Measurements from ENCODE around the gene RPS6KA2.
"Not testable (repeated sequence)": the region's sequence is repeated elsewhere in the genome, so short reads cannot be mapped to it uniquely, and the experiment has no call there.

The RPS6KA2 gene

DNA sequence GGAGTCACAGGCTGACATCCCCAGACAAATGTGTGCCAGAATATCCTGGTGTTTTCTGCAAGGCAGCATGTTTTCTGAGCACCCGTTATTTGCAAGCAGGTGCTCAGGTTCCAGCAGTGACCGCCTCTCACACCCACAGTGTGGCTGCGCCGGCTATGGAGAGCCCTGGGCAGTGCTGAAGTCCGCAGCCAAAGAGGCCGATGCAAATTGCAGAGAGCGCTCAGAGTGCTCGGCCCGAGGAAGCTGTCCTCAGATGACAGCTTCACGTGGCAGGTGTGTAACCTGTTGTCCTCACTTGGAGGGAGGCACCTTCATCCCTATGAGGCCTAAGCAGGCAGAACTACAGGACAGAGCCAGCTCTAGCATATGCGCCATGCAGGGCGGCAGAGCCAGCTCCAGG, 220.9 kb downstream of the RPS6KA2 start:
- Histone ChIP-seq H3K4me1 (ENCODE audit: control insufficient read depth, insufficient read depth, low read length) (peaks cover 12% of the 10 kb centered on the region), H3K9me3 (ENCODE audit: control insufficient read depth, insufficient read depth, low read depth, low read length) (no peaks in the 10 kb centered on the region), H3K9ac (ENCODE audit: low read length) (no peak overlapping the region), H3K27ac (ENCODE audit: low read depth, low read length) (no peak overlapping the region), H3K36me3 (ENCODE audit: control insufficient read depth, insufficient read depth, low read length) (no peaks in the 10 kb centered on the region), H3K4me3 (ENCODE audit: low read depth, low read length) (no peak overlapping the region), H3K27me3 (ENCODE audit: control insufficient read depth, insufficient read depth, low read length) (no peaks in the 10 kb centered on the region)

DNA sequence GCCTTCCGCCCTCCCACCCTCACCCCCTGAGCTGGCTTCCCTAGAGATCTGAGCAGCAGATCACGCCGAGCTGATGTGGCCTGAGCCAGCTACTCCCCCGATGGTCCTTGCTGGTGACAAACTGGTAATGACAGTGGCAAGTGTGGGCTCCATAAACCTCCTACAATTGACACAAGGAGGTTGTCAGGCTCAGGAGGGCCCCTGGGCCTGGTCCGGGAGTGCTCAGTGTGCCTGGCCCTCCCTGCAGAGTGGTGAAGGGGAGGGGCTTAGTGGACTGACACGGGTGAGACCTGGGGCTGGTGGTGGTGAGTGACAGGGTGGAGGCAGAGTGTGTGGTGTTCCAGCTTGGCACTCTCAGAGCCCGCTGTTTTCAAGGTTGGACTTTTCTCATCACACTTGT, 221.7 kb downstream of the RPS6KA2 start:
- Histone ChIP-seq H3K27ac (ENCODE audit: low read depth, low read length) (no peak overlapping the region), H3K36me3 (ENCODE audit: control insufficient read depth, insufficient read depth, low read length) (no peaks in the 10 kb centered on the region), H3K4me3 (ENCODE audit: low read depth, low read length) (no peak overlapping the region), H3K27me3 (ENCODE audit: control insufficient read depth, insufficient read depth, low read length) (no peaks in the 10 kb centered on the region), H3K9ac (ENCODE audit: low read length) (no peak overlapping the region), H3K9me3 (ENCODE audit: control insufficient read depth, insufficient read depth, low read depth, low read length) (no peaks in the 10 kb centered on the region), H3K4me1 (ENCODE audit: control insufficient read depth, insufficient read depth, low read length) (peaks cover 11% of the 10 kb centered on the region)

DNA sequence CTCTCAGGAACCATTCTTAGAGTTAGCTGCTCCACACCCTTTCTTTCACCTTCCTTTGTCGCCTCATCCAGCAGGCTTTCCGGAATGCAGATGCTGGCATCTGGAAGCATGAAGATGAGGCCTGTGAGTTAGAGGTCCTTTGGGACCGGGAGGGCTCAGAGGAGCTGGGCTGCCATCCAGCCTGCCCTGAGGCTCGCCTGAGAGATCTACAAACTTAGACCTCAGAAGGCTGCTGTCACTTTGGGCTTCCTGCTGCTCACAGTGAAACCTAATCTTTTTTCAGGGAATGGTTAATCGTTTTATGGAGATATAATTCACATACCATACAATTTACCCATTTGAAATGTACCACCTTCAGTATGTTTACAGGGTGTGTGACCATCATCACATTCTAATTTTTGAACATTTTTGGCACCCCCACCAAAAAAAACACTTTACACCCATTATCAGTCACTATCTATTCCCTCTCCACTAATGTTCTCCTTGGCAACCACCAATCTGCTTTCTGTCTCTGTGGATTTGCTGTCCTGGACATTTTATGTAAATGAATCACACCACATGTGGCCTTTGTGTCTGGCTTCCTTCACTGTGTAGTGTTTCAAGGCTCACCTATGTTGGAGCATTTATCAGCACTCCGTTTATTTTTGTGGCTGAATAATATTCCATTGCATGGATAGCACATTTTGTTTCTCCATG, 224.3 kb downstream of the RPS6KA2 start:
- Histone ChIP-seq H3K27me3 (ENCODE audit: control insufficient read depth, insufficient read depth, low read length) (no peaks in the 10 kb centered on the region), H3K4me1 (ENCODE audit: control insufficient read depth, insufficient read depth, low read length) (peaks cover 7% of the 10 kb centered on the region), H3K36me3 (ENCODE audit: control insufficient read depth, insufficient read depth, low read length) (no peaks in the 10 kb centered on the region), H3K9ac (ENCODE audit: low read length) (no peak overlapping the region), H3K4me3 (ENCODE audit: low read depth, low read length) (no peak overlapping the region), H3K9me3 (ENCODE audit: control insufficient read depth, insufficient read depth, low read depth, low read length) (peaks cover 3% of the 10 kb centered on the region), H3K27ac (ENCODE audit: low read depth, low read length) (no peak overlapping the region)

DNA sequence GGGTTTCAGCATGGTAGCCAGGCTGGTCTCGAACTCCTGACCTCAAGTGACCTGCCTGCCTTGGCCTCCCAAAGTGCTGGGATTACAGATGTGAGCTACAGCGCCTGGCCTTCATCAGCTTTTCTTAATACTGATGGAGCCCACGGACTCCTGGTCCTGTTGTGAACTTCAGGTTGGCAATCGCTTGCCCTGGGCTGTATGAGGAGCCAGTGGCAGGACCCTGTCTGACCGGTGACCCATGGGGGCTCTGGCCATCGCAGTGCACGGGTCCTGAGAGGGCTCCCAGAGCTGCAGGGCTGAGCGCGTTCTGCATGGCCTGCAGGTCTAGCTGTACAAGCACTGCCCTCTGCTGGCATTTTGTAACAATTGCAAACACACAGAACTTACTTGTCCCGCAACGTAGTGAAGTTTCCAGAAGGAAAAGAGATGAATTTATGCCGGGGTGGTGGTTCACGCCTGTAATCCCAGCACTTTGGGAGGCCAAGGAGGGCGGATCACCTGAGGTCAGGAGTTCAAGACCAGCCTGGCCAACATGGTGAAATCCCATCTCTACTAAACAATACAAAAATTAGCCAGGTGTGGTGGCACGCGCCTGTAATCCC, 226.3 kb downstream of the RPS6KA2 start:
- H3K4me3 ChIP-seq (ENCODE audit: low read depth, low read length); H3K27me3 ChIP-seq (ENCODE audit: control insufficient read depth, insufficient read depth, low read length); H3K4me1 ChIP-seq (ENCODE audit: control insufficient read depth, insufficient read depth, low read length); H3K9ac ChIP-seq (ENCODE audit: low read length); H3K36me3 ChIP-seq (ENCODE audit: control insufficient read depth, insufficient read depth, low read length); H3K27ac ChIP-seq (ENCODE audit: low read depth, low read length): not testable (repeated sequence)
- H3K9me3 ChIP-seq (ENCODE audit: control insufficient read depth, insufficient read depth, low read depth, low read length) = peaks cover 11% of the 10 kb centered on the region

DNA sequence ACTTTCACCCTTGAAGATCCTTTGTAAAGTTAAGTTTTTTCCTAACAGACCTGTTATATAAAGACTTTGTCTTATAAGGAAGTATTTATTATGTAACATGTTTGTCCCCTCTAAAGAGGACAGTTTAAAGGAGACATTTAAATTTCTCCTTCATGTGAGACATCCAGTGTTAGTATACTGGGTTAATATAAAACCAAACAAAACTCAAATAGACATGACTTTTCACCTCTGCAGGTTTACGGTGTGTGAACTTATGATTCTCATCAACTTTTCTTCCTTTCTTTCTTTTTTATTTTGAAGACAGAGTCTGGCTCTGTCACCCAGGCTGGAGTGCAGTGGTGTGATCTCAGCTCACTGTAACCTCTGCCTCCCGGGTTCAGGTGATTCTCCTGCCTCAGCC, 226.9 kb downstream of the RPS6KA2 start:
- Histone ChIP-seq H3K9ac (ENCODE audit: low read length) (no peak overlapping the region), H3K36me3 (ENCODE audit: control insufficient read depth, insufficient read depth, low read length) (no peaks in the 10 kb centered on the region), H3K4me1 (ENCODE audit: control insufficient read depth, insufficient read depth, low read length) (peaks cover 7% of the 10 kb centered on the region), H3K9me3 (ENCODE audit: control insufficient read depth, insufficient read depth, low read depth, low read length) (peaks cover 11% of the 10 kb centered on the region), H3K27me3 (ENCODE audit: control insufficient read depth, insufficient read depth, low read length) (no peaks in the 10 kb centered on the region), H3K27ac (ENCODE audit: low read depth, low read length) (no peak overlapping the region), H3K4me3 (ENCODE audit: low read depth, low read length) (no peak overlapping the region)

DNA sequence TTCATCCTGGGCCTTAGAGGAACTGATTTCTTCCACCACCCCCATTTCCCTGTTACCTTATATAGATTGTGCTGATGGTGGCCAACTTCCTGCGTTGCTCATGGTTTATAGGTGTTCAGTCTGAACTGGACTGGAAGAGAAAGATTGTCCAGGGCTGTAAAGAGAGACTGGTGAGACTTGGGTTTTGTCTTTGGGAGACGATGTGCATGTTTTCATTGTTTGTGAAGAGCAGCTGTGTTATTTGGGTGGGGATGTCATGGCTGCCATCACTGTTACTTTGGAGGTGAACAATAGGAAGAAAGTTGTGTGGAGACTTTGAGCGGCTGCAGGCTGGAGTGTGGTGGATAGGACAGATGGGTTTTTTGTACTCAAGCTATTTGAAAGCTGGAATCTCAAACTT, 228.7 kb downstream of the RPS6KA2 start:
- Histone ChIP-seq H3K9me3 (ENCODE audit: control insufficient read depth, insufficient read depth, low read depth, low read length) (peaks cover 11% of the 10 kb centered on the region), H3K4me3 (ENCODE audit: low read depth, low read length) (no peak overlapping the region), H3K27ac (ENCODE audit: low read depth, low read length) (no peak overlapping the region), H3K9ac (ENCODE audit: low read length) (no peak overlapping the region), H3K27me3 (ENCODE audit: control insufficient read depth, insufficient read depth, low read length) (peaks cover 7% of the 10 kb centered on the region; the same call in 1 of the 2 replicates), H3K36me3 (ENCODE audit: control insufficient read depth, insufficient read depth, low read length) (no peaks in the 10 kb centered on the region), H3K4me1 (ENCODE audit: control insufficient read depth, insufficient read depth, low read length) (peaks cover 7% of the 10 kb centered on the region)

DNA sequence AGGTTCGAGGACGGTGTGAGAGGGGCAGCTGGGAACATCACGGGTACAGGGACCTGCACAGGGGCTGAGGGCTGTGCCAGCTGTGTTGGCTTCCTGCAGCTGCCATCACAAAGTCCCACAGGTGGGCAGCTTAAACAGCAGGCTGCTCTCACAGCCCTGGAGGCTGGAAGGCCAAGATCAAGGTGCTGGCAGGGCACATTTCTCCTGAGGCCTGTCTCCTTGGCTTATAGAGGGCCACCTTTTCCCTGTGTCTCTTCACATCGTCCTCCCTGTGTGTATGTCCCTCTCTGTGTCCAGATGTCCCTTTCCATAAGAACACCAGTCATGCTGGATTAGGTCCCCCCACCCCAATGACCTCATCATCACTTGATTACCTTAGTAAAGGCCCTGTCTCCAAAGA, 229.2 kb downstream of the RPS6KA2 start:
- no peaks in the 10 kb centered on the region for H3K36me3 ChIP-seq (ENCODE audit: control insufficient read depth, insufficient read depth, low read length)
- no peak overlapping the region for H3K4me3 ChIP-seq (ENCODE audit: low read depth, low read length)
- no peak overlapping the region for H3K27ac ChIP-seq (ENCODE audit: low read depth, low read length)
- H3K9me3 ChIP-seq (ENCODE audit: control insufficient read depth, insufficient read depth, low read depth, low read length) = peaks cover 11% of the 10 kb centered on the region
- H3K9ac ChIP-seq (ENCODE audit: low read length) = no peak overlapping the region
- peaks cover 7% of the 10 kb centered on the region for H3K4me1 ChIP-seq (ENCODE audit: control insufficient read depth, insufficient read depth, low read length)
- peaks cover 7% of the 10 kb centered on the region; the same call in 1 of the 2 replicates for H3K27me3 ChIP-seq (ENCODE audit: control insufficient read depth, insufficient read depth, low read length)

DNA sequence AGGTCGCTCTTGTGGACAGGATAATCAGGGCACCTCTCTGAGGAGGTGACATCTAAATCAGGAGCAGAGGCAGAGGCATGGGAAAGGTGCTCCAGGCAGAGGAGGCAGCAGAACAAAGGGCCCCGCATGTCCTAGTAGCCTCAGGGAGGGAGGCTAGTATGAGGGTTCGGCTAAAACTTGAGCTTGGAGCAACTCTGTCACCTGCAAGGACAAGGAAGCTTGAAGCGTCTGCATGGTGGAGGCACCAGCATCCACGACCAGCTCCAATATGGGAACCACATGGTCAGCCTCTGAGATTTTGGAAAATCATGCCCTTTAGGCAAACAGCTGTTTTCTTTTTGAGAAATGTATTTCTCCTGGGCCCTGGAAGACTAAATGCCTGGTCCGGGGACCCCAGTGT, 231.3 kb downstream of the RPS6KA2 start:
- Histone ChIP-seq H3K27ac (ENCODE audit: low read depth, low read length) (no peak overlapping the region), H3K9me3 (ENCODE audit: control insufficient read depth, insufficient read depth, low read depth, low read length) (peaks cover 11% of the 10 kb centered on the region), H3K9ac (ENCODE audit: low read length) (no peak overlapping the region), H3K4me1 (ENCODE audit: control insufficient read depth, insufficient read depth, low read length) (peaks cover 9% of the 10 kb centered on the region), H3K4me3 (ENCODE audit: low read depth, low read length) (no peak overlapping the region), H3K27me3 (ENCODE audit: control insufficient read depth, insufficient read depth, low read length) (peaks cover 7% of the 10 kb centered on the region; the same call in 1 of the 2 replicates), H3K36me3 (ENCODE audit: control insufficient read depth, insufficient read depth, low read length) (no peaks in the 10 kb centered on the region)

DNA sequence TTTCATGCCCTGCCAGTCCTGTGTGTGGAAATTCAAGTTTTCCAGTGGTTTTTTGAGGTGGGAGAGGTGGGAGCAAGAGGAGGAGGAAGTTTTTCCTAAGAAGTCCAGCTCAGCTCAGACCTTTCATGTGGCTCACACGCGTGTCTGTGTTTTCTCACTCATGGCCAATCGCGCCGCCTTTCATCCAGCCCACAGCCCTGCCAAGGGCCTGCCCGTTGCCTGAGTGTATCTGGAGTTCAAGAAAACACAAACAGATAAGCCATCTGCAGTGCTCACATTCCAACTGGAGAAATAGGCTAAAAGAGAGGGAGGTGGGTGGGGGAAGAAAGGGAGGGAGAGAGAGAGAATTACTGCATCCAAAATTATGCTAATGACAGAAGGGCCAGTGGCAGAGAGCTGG, 231.7 kb downstream of the RPS6KA2 start:
- H3K36me3 ChIP-seq (ENCODE audit: control insufficient read depth, insufficient read depth, low read length) = no peaks in the 10 kb centered on the region
- H3K9ac ChIP-seq (ENCODE audit: low read length) = no peak overlapping the region
- peaks cover 7% of the 10 kb centered on the region; the same call in 1 of the 2 replicates for H3K27me3 ChIP-seq (ENCODE audit: control insufficient read depth, insufficient read depth, low read length)
- H3K4me3 ChIP-seq (ENCODE audit: low read depth, low read length) = no peak overlapping the region
- peaks cover 11% of the 10 kb centered on the region for H3K9me3 ChIP-seq (ENCODE audit: control insufficient read depth, insufficient read depth, low read depth, low read length)
- H3K4me1 ChIP-seq (ENCODE audit: control insufficient read depth, insufficient read depth, low read length) = peaks cover 14% of the 10 kb centered on the region
- H3K27ac ChIP-seq (ENCODE audit: low read depth, low read length) = no peak overlapping the region

DNA sequence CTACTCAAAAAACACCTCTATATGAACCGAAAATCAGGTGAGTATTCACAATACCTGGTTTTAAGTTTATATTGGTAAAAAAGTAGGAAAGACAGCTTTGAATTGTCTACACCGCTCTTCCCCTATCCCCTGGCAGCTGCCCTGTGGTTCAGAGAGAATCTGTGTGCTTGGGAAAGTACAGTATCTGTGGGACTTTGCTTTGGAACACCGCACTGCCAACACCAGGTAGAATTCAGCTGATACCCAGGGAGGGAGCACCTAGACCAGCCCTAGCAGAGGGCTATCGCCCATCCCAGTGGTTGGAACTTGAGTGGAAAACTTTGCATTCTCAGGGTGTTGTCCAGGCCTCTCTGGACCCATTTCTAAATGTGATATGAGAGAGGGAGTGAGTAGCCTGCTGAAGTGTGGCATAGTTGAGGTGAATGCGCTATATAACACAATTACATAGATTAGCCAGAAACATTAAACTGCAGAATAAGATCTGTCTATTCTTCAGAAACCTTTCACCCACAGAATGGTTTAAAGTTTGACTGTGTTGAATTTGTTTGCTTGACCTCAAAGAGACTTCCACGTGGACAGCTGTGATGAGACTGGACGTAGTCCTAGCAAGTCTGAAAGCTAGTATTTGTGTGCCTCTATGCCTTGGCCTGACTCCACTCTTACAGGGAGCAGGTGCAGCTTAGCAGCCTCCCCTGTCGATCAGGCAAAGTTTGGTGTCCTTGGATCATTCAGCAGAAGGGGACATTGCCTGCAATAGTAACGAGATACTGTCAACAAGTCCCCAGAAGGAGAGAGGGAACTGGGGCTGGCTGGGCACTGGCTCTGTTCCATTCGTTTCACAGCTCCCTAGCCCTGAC, 232.8 kb downstream of the RPS6KA2 start:
- H3K4me1 ChIP-seq (ENCODE audit: control insufficient read depth, insufficient read depth, low read length) = peaks cover 15% of the 10 kb centered on the region
- H3K36me3 ChIP-seq (ENCODE audit: control insufficient read depth, insufficient read depth, low read length) = no peaks in the 10 kb centered on the region
- peaks cover 11% of the 10 kb centered on the region for H3K9me3 ChIP-seq (ENCODE audit: control insufficient read depth, insufficient read depth, low read depth, low read length)
- H3K27me3 ChIP-seq (ENCODE audit: control insufficient read depth, insufficient read depth, low read length) = peaks cover 7% of the 10 kb centered on the region; the same call in 1 of the 2 replicates
- no peak overlapping the region for H3K27ac ChIP-seq (ENCODE audit: low read depth, low read length)
- no peak overlapping the region for H3K4me3 ChIP-seq (ENCODE audit: low read depth, low read length)
- H3K9ac ChIP-seq (ENCODE audit: low read length) = no peak overlapping the region

DNA sequence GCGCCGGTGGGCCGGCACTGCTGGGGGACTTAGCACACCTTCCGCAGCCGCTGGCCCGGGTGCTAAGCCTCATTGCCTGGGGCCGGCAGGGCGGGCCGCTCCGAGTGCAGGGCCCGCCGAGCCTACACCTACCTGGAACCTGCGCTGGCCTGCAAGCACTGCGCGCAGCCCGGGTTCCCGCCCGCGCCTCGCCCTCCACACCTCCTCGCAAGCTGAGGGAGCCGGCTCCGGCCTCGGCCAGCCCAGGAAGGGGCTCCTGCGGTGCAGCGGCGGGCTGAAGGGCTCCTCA, 233.6 kb downstream of the RPS6KA2 start:
- peaks cover 7% of the 10 kb centered on the region; the same call in 1 of the 2 replicates for H3K27me3 ChIP-seq (ENCODE audit: control insufficient read depth, insufficient read depth, low read length)
- no peak overlapping the region for H3K9ac ChIP-seq (ENCODE audit: low read length)
- H3K4me3 ChIP-seq (ENCODE audit: low read depth, low read length) = no peak overlapping the region
- no peaks in the 10 kb centered on the region for H3K36me3 ChIP-seq (ENCODE audit: control insufficient read depth, insufficient read depth, low read length)
- peaks cover 11% of the 10 kb centered on the region for H3K9me3 ChIP-seq (ENCODE audit: control insufficient read depth, insufficient read depth, low read depth, low read length)
- H3K27ac ChIP-seq (ENCODE audit: low read depth, low read length) = no peak overlapping the region
- H3K4me1 ChIP-seq (ENCODE audit: control insufficient read depth, insufficient read depth, low read length) = peaks cover 8% of the 10 kb centered on the region; the same call in 1 of the 2 replicates
